ENCODE measurements around the gene STYX. TPM values are rescaled to one million over a fixed set of nuclear protein-coding genes. Genes with fewer than 3 reads are reported as not detected.

STYX gene
- polyA plus RNA-seq, 1 donor from 2014 or later, result 15.1 TPM

DNA sequence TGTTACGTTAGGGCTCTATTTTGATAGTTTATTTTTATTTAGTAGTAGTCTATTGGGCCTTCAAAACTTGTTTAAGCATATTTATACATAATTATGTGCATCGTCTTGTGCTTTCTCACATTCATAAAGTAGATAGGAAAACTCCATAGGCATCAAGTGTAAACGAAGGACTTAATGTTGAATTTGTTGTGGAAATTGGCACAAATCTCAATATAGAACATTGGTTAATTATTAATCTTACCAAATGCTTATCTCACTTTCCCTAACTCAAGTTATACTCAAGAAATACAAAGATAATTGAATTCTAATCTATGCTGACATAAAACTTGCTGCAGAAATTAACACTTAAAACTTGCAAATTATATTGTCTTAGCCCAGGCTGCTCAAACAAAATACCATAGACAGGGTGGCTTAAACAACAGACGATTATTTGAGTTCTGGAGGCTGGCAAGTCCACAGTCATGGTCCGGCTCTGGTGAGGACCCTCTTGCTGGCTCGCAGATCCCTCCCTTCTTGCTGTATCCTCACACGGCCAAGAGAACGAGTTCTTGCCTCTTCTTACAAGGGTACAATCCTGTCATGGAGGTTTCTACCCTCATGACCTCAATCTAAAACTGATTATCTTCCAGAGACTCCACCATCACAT lies 18.8 kb downstream of the STYX start:
- Histone ChIP-seq H3K4me3 (ENCODE audit: low read length) (no peak overlapping the region), H3K4me2 (ENCODE audit: low read length) (no peak overlapping the region), H2AFZ (ENCODE audit: low read depth, low read length) (no peak overlapping the region), H3K27ac (ENCODE audit: low read length) (no peak overlapping the region), H3K27me3 (ENCODE audit: insufficient read depth, low read depth, low read length) (no peaks in the 10 kb centered on the region), H3K36me3 (ENCODE audit: insufficient read depth, low read length) (no peaks in the 10 kb centered on the region), H3F3A (ENCODE audit: insufficient read depth, low read length, poor library complexity, severe bottlenecking) (no peaks in the 10 kb centered on the region), H3K9ac (ENCODE audit: low read length) (no peak overlapping the region), H4K20me1 (ENCODE audit: insufficient read depth) (no peaks in the 10 kb centered on the region), H3K79me2 (replicated peaks; ENCODE audit: insufficient read depth, low read length) (no peaks in the 10 kb centered on the region), H3K9me3 (ENCODE audit: low read length) (no peaks in the 10 kb centered on the region), H3K9me2 (ENCODE audit: insufficient read depth, low read length) (no peaks in the 10 kb centered on the region)
- TF ChIP-seq, protein P1, sequence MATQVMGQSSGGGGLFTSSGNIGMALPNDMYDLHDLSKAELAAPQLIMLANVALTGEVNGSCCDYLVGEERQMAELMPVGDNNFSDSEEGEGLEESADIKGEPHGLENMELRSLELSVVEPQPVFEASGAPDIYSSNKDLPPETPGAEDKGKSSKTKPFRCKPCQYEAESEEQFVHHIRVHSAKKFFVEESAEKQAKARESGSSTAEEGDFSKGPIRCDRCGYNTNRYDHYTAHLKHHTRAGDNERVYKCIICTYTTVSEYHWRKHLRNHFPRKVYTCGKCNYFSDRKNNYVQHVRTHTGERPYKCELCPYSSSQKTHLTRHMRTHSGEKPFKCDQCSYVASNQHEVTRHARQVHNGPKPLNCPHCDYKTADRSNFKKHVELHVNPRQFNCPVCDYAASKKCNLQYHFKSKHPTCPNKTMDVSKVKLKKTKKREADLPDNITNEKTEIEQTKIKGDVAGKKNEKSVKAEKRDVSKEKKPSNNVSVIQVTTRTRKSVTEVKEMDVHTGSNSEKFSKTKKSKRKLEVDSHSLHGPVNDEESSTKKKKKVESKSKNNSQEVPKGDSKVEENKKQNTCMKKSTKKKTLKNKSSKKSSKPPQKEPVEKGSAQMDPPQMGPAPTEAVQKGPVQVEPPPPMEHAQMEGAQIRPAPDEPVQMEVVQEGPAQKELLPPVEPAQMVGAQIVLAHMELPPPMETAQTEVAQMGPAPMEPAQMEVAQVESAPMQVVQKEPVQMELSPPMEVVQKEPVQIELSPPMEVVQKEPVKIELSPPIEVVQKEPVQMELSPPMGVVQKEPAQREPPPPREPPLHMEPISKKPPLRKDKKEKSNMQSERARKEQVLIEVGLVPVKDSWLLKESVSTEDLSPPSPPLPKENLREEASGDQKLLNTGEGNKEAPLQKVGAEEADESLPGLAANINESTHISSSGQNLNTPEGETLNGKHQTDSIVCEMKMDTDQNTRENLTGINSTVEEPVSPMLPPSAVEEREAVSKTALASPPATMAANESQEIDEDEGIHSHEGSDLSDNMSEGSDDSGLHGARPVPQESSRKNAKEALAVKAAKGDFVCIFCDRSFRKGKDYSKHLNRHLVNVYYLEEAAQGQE (IDR thresholded peaks at IDR 0.05; ENCODE audit: borderline replicate concordance), result no peak
- TF ChIP-seq MXI1 (conservative IDR thresholded peaks at IDR 0.05; ENCODE audit: poor library complexity, severe bottlenecking), result no peak
- TF ChIP-seq, protein P2, sequence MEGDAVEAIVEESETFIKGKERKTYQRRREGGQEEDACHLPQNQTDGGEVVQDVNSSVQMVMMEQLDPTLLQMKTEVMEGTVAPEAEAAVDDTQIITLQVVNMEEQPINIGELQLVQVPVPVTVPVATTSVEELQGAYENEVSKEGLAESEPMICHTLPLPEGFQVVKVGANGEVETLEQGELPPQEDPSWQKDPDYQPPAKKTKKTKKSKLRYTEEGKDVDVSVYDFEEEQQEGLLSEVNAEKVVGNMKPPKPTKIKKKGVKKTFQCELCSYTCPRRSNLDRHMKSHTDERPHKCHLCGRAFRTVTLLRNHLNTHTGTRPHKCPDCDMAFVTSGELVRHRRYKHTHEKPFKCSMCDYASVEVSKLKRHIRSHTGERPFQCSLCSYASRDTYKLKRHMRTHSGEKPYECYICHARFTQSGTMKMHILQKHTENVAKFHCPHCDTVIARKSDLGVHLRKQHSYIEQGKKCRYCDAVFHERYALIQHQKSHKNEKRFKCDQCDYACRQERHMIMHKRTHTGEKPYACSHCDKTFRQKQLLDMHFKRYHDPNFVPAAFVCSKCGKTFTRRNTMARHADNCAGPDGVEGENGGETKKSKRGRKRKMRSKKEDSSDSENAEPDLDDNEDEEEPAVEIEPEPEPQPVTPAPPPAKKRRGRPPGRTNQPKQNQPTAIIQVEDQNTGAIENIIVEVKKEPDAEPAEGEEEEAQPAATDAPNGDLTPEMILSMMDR (IDR thresholded peaks at IDR 0.05; ENCODE audit: poor library complexity, severe bottlenecking), result no peak

DNA sequence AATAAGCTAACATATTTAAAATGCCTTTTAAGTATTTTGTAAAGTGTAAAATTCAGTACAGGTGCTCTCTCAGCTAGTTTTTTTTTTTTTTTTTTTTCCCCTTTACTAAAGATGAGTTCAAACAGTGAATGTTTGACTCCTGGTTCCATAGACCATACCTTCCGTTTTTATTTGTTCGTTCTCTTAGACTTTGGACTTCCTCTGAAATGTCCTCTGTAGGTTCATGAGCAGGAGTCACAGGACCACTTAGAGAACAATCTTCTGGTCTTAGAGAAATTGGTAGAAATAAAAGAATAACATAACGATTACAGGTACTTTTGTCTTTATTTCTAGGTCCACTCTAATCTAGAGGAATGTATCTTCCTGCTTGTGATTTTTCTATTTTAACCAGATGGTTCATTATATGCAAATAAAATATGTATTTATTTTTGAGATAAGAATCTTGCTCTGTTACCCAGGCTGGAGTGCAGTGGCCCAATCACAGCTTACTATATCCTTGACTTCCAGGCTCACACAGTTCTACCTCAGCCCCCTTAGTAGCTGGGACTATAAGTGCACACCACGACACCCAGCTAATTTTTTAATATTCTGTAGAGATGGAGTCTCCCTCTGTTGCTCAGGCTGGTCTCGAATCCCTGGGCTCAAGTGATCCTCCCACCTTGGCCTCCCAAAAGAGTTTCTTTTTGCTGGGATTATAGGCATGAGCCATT lies 25.8 kb downstream of the STYX start:
- H3F3A ChIP-seq (ENCODE audit: insufficient read depth, low read length, poor library complexity, severe bottlenecking), result no peaks in the 10 kb centered on the region
- no peaks in the 10 kb centered on the region for H4K20me1 ChIP-seq (ENCODE audit: insufficient read depth)
- no peaks in the 10 kb centered on the region for H3K9me3 ChIP-seq (ENCODE audit: low read length)
- H3K4me2 ChIP-seq (ENCODE audit: low read length), result no peak overlapping the region
- H3K27me3 ChIP-seq (ENCODE audit: insufficient read depth, low read depth, low read length), result no peaks in the 10 kb centered on the region
- TF ChIP-seq, protein P2 (IDR thresholded peaks at IDR 0.05; ENCODE audit: poor library complexity, severe bottlenecking), result no peak
- TF ChIP-seq TAF1 (IDR thresholded peaks at IDR 0.05; ENCODE audit: low read depth) (no peak), MXI1 (conservative IDR thresholded peaks at IDR 0.05; ENCODE audit: poor library complexity, severe bottlenecking) (no peak), EZH2 (IDR thresholded peaks at IDR 0.05; ENCODE audit: borderline replicate concordance, insufficient read depth, low read length, poor library complexity, severe bottlenecking) (no peak), SMC3 (conservative IDR thresholded peaks at IDR 0.05; ENCODE audit: poor library complexity) (no peak), POLR2AphosphoS5 (IDR thresholded peaks at IDR 0.05) (no peak), EP300 (conservative IDR thresholded peaks at IDR 0.05; ENCODE audit: poor library complexity, severe bottlenecking) (no peak), RAD21 (conservative IDR thresholded peaks at IDR 0.05) (no peak)
- TF ChIP-seq, protein P1 (IDR thresholded peaks at IDR 0.05; ENCODE audit: borderline replicate concordance), result no peak
- H3K27ac ChIP-seq (ENCODE audit: low read length), result no peak overlapping the region
- H3K36me3 ChIP-seq (ENCODE audit: insufficient read depth, low read length), result no peaks in the 10 kb centered on the region
- no peak overlapping the region for H3K9ac ChIP-seq (ENCODE audit: low read length)
- H3K9me2 ChIP-seq (ENCODE audit: insufficient read depth, low read length), result no peaks in the 10 kb centered on the region
- H2AFZ ChIP-seq (ENCODE audit: low read depth, low read length), result no peak overlapping the region
- no peaks in the 10 kb centered on the region for H3K79me2 ChIP-seq (replicated peaks; ENCODE audit: insufficient read depth, low read length)
- H3K4me3 ChIP-seq (ENCODE audit: low read length), result no peak overlapping the region

All from neural cell (in vitro differentiated cells).